GM23248 (cell line): Measurements from ENCODE around the gene FRMPD3. TPM values are rescaled to one million over a fixed set of nuclear protein-coding genes. Genes with fewer than 3 reads are reported as not detected.

ENCODE experiments used
- DNase-seq: peaks from one replicate; pipeline ENCODE4 v3.0.0-alpha.2; 2015
- H2AFZ ChIP-seq: fragments of 200-600 bp; sonication (generic); 2 replicates; pipeline ENCODE4 v1.6.1; 2016; ENCODE audit warnings: antibody characterized with exemption
- H3F3A ChIP-seq: fragments of 200-600 bp; sonication (generic); 2 replicates; pipeline ENCODE4 v1.6.1; 2016; ENCODE audit warnings: mild to moderate bottlenecking, antibody characterized with exemption, mixed run types; ENCODE audit not compliant: insufficient read depth
- H3K27ac ChIP-seq: fragments of 200-600 bp; sonication (generic); 2 replicates; pipeline ENCODE4 v1.5.1; 2016; ENCODE audit warnings: mild to moderate bottlenecking
- H3K27me3 ChIP-seq: fragments of 200-600 bp; sonication (generic); replicated peaks from 2 replicates; pipeline ENCODE4 v1.6.1; 2016; ENCODE audit warnings: mild to moderate bottlenecking; ENCODE audit not compliant: insufficient read depth
- H3K36me3 ChIP-seq: fragments of 200-600 bp; sonication (generic); 2 replicates; pipeline ENCODE4 v1.6.1; 2016; ENCODE audit warnings: low read depth, mild to moderate bottlenecking
- H3K4me1 ChIP-seq: fragments of 200-600 bp; sonication (generic); 2 replicates; pipeline ENCODE4 v1.6.1; 2016; ENCODE audit warnings: mild to moderate bottlenecking; ENCODE audit not compliant: insufficient read depth
- H3K4me2 ChIP-seq: fragments of 200-600 bp; sonication (generic); one replicate; pipeline ENCODE4 v1.6.1; 2016; ENCODE audit warnings: mild to moderate bottlenecking; ENCODE audit not compliant: unreplicated experiment
- H3K4me3 ChIP-seq: fragments of 200-600 bp; sonication (generic); 2 replicates; pipeline ENCODE4 v1.5.1; 2016; ENCODE audit warnings: mild to moderate bottlenecking
- H3K79me2 ChIP-seq: fragments of 200-600 bp; sonication (generic); 2 replicates; pipeline ENCODE4 v1.6.1; 2016; ENCODE audit warnings: mild to moderate bottlenecking; ENCODE audit not compliant: insufficient read depth
- H3K9ac ChIP-seq: fragments of 200-600 bp; sonication (generic); 2 replicates; pipeline ENCODE4 v1.6.1; 2016; ENCODE audit warnings: mild to moderate bottlenecking
- H3K9me2 ChIP-seq: fragments of 200-600 bp; sonication (generic); 2 replicates; pipeline ENCODE4 v1.6.1; 2016; ENCODE audit warnings: mixed run types, mild to moderate bottlenecking, moderate library complexity; ENCODE audit not compliant: insufficient read depth
- H3K9me3 ChIP-seq: fragments of 200-600 bp; sonication (generic); one replicate; pipeline ENCODE4 v1.6.1; 2017; ENCODE audit warnings: low read depth
- H4K20me1 ChIP-seq: fragments of 200-600 bp; sonication (generic); 2 replicates; pipeline ENCODE4 v1.6.0; 2016; ENCODE audit not compliant: insufficient read depth
- EZH2 ChIP-seq: fragments of 200-600 bp; sonication (generic); IDR thresholded peaks from 2 replicates; pipeline ENCODE4 v1.6.1; 2018; ENCODE audit warnings: antibody characterized with exemption, mild to moderate bottlenecking; ENCODE audit not compliant: insufficient read depth, poor library complexity, severe bottlenecking
- EZH2phosphoT487 ChIP-seq: fragments of 200-600 bp; sonication (generic); IDR thresholded peaks from 2 replicates; pipeline ENCODE4 v1.6.1; 2018; ENCODE audit warnings: antibody characterized with exemption, moderate library complexity, mild to moderate bottlenecking, low read depth; ENCODE audit not compliant: insufficient read depth
- WGBS, 2 experiments: methylation state at CpG; one replicate each; pipeline ENCODE4 v1.1.6; 2015 to 2017; ENCODE audit warnings: low lambda C conversion rate in 2 of 2, low coverage in 1 of 2; ENCODE audit errors: missing lambda C conversion rate in 2 of 2; 5-methylcytosine and 5-hydroxymethylcytosine counted together
- in situ Hi-C: fragments of 300-500 bp; cut with MboI; formaldehyde crosslinking; loops from 2 replicates; pipeline ENCODE4 v1.15.0; 2020
- polyA plus RNA-seq: library from polyadenylated mRNA; unstranded; fragments of >200 nt; fragmentation: Nextera tagmentation; extraction: Ambion mirVana; gene quantifications from 2 replicates; pipeline ENCODE4 v1.2.1, GENCODE V29; 2016
- total RNA-seq: library from RNA; depleted of rRNA; stranded (reverse); fragments of >200 nt; shearing (Covaris generic); gene quantifications from 2 replicates; pipeline ENCODE4 v1.2.3, GENCODE V29; 2014

FRMPD3 gene
- total and polyA plus RNA-seq, 2 experiments from 2014 or later: not detected

DNA sequence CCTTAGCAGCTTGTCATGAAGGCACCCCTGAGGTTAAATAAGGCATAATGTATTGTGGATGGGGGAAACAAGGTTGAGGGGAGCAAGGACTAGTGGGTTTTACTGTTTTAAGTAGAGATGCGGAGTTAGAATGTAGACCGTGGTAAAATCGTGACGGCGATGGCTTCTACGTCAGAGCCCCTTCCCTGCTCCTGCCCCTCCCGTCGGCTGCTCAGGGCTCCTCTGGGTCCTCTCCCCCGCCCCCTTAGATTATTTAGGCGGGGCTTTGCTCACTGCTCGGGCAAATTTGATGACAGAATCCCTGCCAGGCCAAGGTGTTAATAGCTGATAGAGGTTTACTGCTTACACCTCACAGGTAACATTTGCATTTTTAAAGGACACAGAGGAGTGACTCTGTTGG lies 2.3 kb downstream of the FRMPD3 start:
- Histone ChIP-seq H3K9me2 (no peaks in the 10 kb centered on the region), H3K79me2 (no peaks in the 10 kb centered on the region), H3K36me3 (no peaks in the 10 kb centered on the region), H3K4me3 (no peak overlapping the region), H4K20me1 (no peaks in the 10 kb centered on the region), H3K9ac (no peak overlapping the region), H3K9me3 (no peaks in the 10 kb centered on the region), H3F3A (no peaks in the 10 kb centered on the region), H2AFZ (no peak overlapping the region), H3K27me3 (peaks cover 18% of the 10 kb centered on the region), H3K27ac (no peak overlapping the region), H3K4me2 (no peak overlapping the region), H3K4me1 (no peaks in the 10 kb centered on the region)
- TF ChIP-seq EZH2: no peak
- TF ChIP-seq EZH2phosphoT487: no peak
- DNase-seq: no peak
- in situ Hi-C loops: no loop called here
- 29 to 33% methylated on average over 9 to 11 of the region's 11 CpGs for WGBS, 2 experiments

DNA sequence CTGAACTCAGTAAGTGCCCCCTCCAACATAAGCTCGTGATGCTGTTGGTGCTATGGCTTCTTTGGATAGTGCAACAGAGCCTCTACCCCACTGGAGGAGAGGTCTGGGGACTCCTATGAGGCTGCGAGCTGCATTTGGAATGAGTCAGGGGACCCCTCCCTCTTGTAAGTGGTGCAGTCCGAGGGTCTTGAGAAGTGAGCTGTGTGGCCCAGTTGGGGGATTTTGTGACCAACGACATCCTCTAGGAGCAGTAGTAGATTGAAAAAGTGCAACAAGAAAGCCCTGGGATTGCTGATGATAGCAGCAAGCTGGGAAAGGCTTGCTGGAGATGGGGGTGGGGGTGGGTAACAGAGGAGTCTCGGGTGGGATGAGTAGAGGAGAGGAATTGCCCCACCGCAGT lies 3.1 kb downstream of the FRMPD3 start:
- DNase-seq: no peak
- no peaks in the 10 kb centered on the region for H3K9me3 ChIP-seq
- TF ChIP-seq EZH2phosphoT487 (no peak), EZH2 (no peak)
- no peaks in the 10 kb centered on the region for H4K20me1 ChIP-seq
- no peak overlapping the region for H3K27ac ChIP-seq
- H3F3A ChIP-seq: no peaks in the 10 kb centered on the region
- H3K36me3 ChIP-seq: no peaks in the 10 kb centered on the region
- H3K4me3 ChIP-seq: no peak overlapping the region
- H3K4me1 ChIP-seq: no peaks in the 10 kb centered on the region
- H3K9me2 ChIP-seq: no peaks in the 10 kb centered on the region
- no peak overlapping the region for H2AFZ ChIP-seq
- WGBS, 2 experiments: 28 to 32% methylated on average over 4 to 6 of the region's 6 CpGs
- in situ Hi-C loops: no loop called here
- H3K79me2 ChIP-seq: no peaks in the 10 kb centered on the region
- H3K9ac ChIP-seq: no peak overlapping the region
- H3K4me2 ChIP-seq: no peak overlapping the region
- H3K27me3 ChIP-seq: peaks cover 18% of the 10 kb centered on the region

DNA sequence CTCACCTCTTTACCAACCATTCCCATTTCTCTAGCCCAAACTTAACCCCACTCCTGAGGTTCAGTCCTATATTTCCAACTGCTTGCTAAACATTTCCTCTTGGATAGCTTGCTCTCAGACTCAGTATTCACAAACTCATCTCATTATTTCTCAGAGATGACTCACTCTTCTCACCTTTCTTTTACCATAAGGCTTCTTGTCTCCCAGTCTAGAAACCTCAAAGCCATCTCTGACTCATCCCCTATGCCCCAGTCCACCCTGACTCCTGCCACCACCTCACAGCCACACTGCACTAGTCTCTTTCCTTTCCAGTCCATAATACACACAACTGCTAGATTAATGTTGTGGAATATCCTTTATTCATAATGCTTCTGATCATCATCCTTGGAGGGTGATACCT lies 4.8 kb downstream of the FRMPD3 start:
- Histone ChIP-seq H3K4me2 (no peak overlapping the region), H3K36me3 (no peaks in the 10 kb centered on the region), H3K4me1 (no peaks in the 10 kb centered on the region), H3K79me2 (no peaks in the 10 kb centered on the region), H3K27me3 (peaks cover 10% of the 10 kb centered on the region; the same call in 1 of the 2 replicates), H3K9ac (no peak overlapping the region), H3K27ac (no peak overlapping the region), H3F3A (no peaks in the 10 kb centered on the region), H3K9me3 (no peaks in the 10 kb centered on the region), H3K9me2 (no peaks in the 10 kb centered on the region), H4K20me1 (no peaks in the 10 kb centered on the region), H2AFZ (no peak overlapping the region), H3K4me3 (no peak overlapping the region)
- TF ChIP-seq EZH2phosphoT487 (no peak), EZH2 (no peak)
- in situ Hi-C loops: no loop called here
- peak; percentile 28 for DNase-seq

GRCh38 chrX:107457289-107457688 lies 7.8 kb downstream of the FRMPD3 start:
- Histone ChIP-seq H3K9me2 (no peaks in the 10 kb centered on the region), H3K4me3 (no peak overlapping the region), H3K79me2 (no peaks in the 10 kb centered on the region), H3K4me1 (no peaks in the 10 kb centered on the region), H3K27me3 (no peaks in the 10 kb centered on the region), H3K4me2 (no peak overlapping the region), H3K36me3 (no peaks in the 10 kb centered on the region), H3K27ac (no peak overlapping the region), H4K20me1 (no peaks in the 10 kb centered on the region), H2AFZ (no peak overlapping the region), H3K9me3 (no peaks in the 10 kb centered on the region), H3F3A (no peaks in the 10 kb centered on the region), H3K9ac (no peak overlapping the region)
- in situ Hi-C loops: no loop called here
- TF ChIP-seq EZH2phosphoT487 (no peak), EZH2 (no peak)
- no peak for DNase-seq
- 95 to 100% methylated on average over 1 of the region's 1 CpG for WGBS, 2 experiments

DNA sequence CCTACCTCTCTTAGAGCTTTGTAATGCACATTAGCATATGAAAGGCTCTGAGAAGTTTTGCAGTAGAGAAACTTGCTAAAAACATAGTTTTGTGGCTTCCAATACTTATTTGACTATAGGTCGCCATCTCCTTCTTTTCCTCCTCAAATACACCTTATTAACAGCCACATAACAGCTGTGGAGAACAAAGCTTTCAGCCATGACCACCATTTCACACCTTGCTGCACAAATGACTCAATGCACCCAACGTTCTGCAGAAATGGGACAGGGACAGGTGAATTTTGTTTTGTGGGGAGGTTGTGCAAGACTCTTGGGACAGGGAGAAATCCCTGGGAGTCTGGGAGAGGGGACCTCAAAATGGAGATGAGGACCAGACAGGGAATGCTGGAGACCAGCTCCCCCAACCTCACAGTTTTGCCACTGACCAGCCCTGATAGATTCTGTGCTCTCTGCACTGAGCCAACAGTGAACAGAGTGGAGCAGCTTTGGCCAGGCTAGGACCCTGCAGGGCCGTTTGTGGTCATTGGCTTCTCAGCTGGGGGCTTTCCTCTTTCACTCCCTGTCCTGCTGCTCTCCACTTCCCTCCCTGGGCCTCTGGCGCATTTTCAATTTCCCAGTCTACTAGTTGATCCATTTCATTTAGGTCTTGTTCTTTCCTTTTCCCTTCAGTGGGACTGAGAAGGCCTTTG lies 16.6 kb downstream of the FRMPD3 start:
- no peak overlapping the region for H2AFZ ChIP-seq
- no peaks in the 10 kb centered on the region for H3K4me1 ChIP-seq
- no peaks in the 10 kb centered on the region for H3K36me3 ChIP-seq
- no peaks in the 10 kb centered on the region for H3K79me2 ChIP-seq
- H3K27me3 ChIP-seq: no peaks in the 10 kb centered on the region
- no peaks in the 10 kb centered on the region for H3K9me3 ChIP-seq
- in situ Hi-C loops: no loop called here
- H3K4me3 ChIP-seq: no peak overlapping the region
- no peaks in the 10 kb centered on the region for H3K9me2 ChIP-seq
- H3F3A ChIP-seq: no peaks in the 10 kb centered on the region
- no peak overlapping the region for H3K9ac ChIP-seq
- no peaks in the 10 kb centered on the region for H4K20me1 ChIP-seq
- no peak overlapping the region for H3K4me2 ChIP-seq
- DNase-seq: no peak
- no peak overlapping the region for H3K27ac ChIP-seq
- no peak for TF ChIP-seq EZH2phosphoT487
- TF ChIP-seq EZH2: no peak
- 19 to 29% methylated on average over 3 to 4 of the region's 4 CpGs for WGBS, 2 experiments
